Fibroblast of skin of left biceps (primary cell): ENCODE data around the gene HEXA.
"Not testable (repeated sequence)": the region's sequence is repeated elsewhere in the genome, so short reads cannot be mapped to it uniquely, and the experiment has no call there.

Experiments used
- DNase-seq, 2 experiments: peaks; one replicate each; pipeline ENCODE4 v3.0.0-alpha.2; 2013; ENCODE audit warnings: low read depth in 2 of 2

HEXA gene

GRCh38 chr15:72375846-72376581, at the start of gene HEXA:
Gene HEXA, minus strand, starts transcription at chr15:72376014. Its CDS starts 42 bp downstream, at chr15:72375972.
- peak; percentile 84 to 86 for DNase-seq

- DNase-seq, result no peak
Measured at GRCh38 chr15:72423256-72423655, 47.4 kb upstream of the HEXA start.

- DNase-seq, result no peak
Measured at GRCh38 chr15:72421484-72421883, 45.7 kb upstream of the HEXA start.

- no peak for DNase-seq
Measured at GRCh38 chr15:72420576-72420975, 44.8 kb upstream of the HEXA start.

- DNase-seq, result not testable (repeated sequence)
Measured at GRCh38 chr15:72419768-72420167, 44.0 kb upstream of the HEXA start.

GRCh38 chr15:72415304-72415703, 39.5 kb upstream of the HEXA start:
- no peak for DNase-seq

GRCh38 chr15:72413337-72413736, 37.5 kb upstream of the HEXA start:
- DNase-seq, result not testable (repeated sequence)

- DNase-seq, result no peak
Measured at GRCh38 chr15:72411544-72411943, 35.7 kb upstream of the HEXA start.

- no peak for DNase-seq
Measured at GRCh38 chr15:72411111-72411510, 35.3 kb upstream of the HEXA start.

GRCh38 chr15:72406936-72407335, 31.1 kb upstream of the HEXA start:
- no peak for DNase-seq

GRCh38 chr15:72404841-72405240, 29.0 kb upstream of the HEXA start:
- DNase-seq, result no peak

GRCh38 chr15:72404356-72404755, 28.5 kb upstream of the HEXA start:
- no peak for DNase-seq

GRCh38 chr15:72402726-72403125, 26.9 kb upstream of the HEXA start:
- DNase-seq, result no peak

GRCh38 chr15:72398648-72399047, 22.8 kb upstream of the HEXA start:
- DNase-seq, result no peak

- no peak for DNase-seq
Measured at GRCh38 chr15:72397796-72398588, 22.2 kb upstream of the HEXA start, which contains the start of gene TMEM202. Gene TMEM202, plus strand, starts transcription at chr15:72398305. Its CDS starts 22 bp downstream, at chr15:72398327.

- DNase-seq, result not testable (repeated sequence)
Measured at GRCh38 chr15:72396331-72396730, 20.5 kb upstream of the HEXA start.

GRCh38 chr15:72389231-72389630, 13.4 kb upstream of the HEXA start:
- DNase-seq, result no peak

GRCh38 chr15:72387741-72388140, 11.9 kb upstream of the HEXA start:
- DNase-seq, result no peak

GRCh38 chr15:72382146-72382545, 6.3 kb upstream of the HEXA start:
- DNase-seq, result no peak

GRCh38 chr15:72380743-72381142, 4.9 kb upstream of the HEXA start:
- DNase-seq, result no peak

- no peak for DNase-seq
Measured at GRCh38 chr15:72379856-72380430, 4.1 kb upstream of the HEXA start.

- not testable (repeated sequence) for DNase-seq
Measured at GRCh38 chr15:72379106-72379505, 3.3 kb upstream of the HEXA start.

- DNase-seq, result no peak
Measured at GRCh38 chr15:72377331-72377730, 1.5 kb upstream of the HEXA start.
